ENCODE results near the gene SNCA.
A peak's percentile ranks its signal among the peaks of the same experiment; 100 is the strongest.

Gene SNCA

GRCh38 chr4:89836897-89837384 lies at the start of gene SNCA:
TSS of gene SNCA (minus strand) at chr4:89837161. CDS start at chr4:89835667, 1,494 bp downstream.
- DNase-seq (ENCODE audit: low spot score): no peak

- no peak for DNase-seq (ENCODE audit: low spot score)
These were observed 42.3 kb upstream of the SNCA start for GRCh38 chr4:89879215-89879614.

- no peak for DNase-seq (ENCODE audit: low spot score)
These were observed 41.6 kb upstream of the SNCA start for GRCh38 chr4:89878611-89879010.

- DNase-seq (ENCODE audit: low spot score): no peak
These were observed 39.6 kb upstream of the SNCA start for GRCh38 chr4:89876548-89876947.

- DNase-seq (ENCODE audit: low spot score): no peak
These were observed 34.2 kb upstream of the SNCA start for GRCh38 chr4:89871211-89871610.

- DNase-seq (ENCODE audit: low spot score): peak; percentile 18
These were observed 32.1 kb upstream of the SNCA start for GRCh38 chr4:89868999-89869589.

GRCh38 chr4:89868276-89868675 lies 31.3 kb upstream of the SNCA start:
- DNase-seq (ENCODE audit: low spot score): no peak

GRCh38 chr4:89863533-89863932 lies 26.6 kb upstream of the SNCA start:
- DNase-seq (ENCODE audit: low spot score): no peak

GRCh38 chr4:89860971-89861370 lies 24.0 kb upstream of the SNCA start:
- DNase-seq (ENCODE audit: low spot score): no peak

GRCh38 chr4:89855236-89855635 lies 18.3 kb upstream of the SNCA start:
- DNase-seq (ENCODE audit: low spot score): no peak

GRCh38 chr4:89847571-89848325 lies 10.8 kb upstream of the SNCA start:
- DNase-seq (ENCODE audit: low spot score): no peak

- DNase-seq (ENCODE audit: low spot score): no peak
These were observed 2.6 kb upstream of the SNCA start for GRCh38 chr4:89839558-89839957.

GRCh38 chr4:89837993-89838390 lies 1.0 kb upstream of the SNCA start:
- no peak for DNase-seq (ENCODE audit: low spot score)

- DNase-seq (ENCODE audit: low spot score): no peak
These were observed 528 bp upstream of the SNCA start for GRCh38 chr4:89837385-89837992.

GRCh38 chr4:89836031-89836745 lies 773 bp downstream of the SNCA start:
- DNase-seq (ENCODE audit: low spot score): no peak

GRCh38 chr4:89835413-89835812 lies 1.5 kb downstream of the SNCA start:
- no peak for DNase-seq (ENCODE audit: low spot score)

GRCh38 chr4:89834486-89835209 lies 2.3 kb downstream of the SNCA start:
- no peak for DNase-seq (ENCODE audit: low spot score)

- DNase-seq (ENCODE audit: low spot score): no peak
These were observed 7.4 kb downstream of the SNCA start for GRCh38 chr4:89829470-89830138.

- no peak for DNase-seq (ENCODE audit: low spot score)
These were observed 13.5 kb downstream of the SNCA start for GRCh38 chr4:89823416-89823815.

GRCh38 chr4:89821612-89822011 lies 15.3 kb downstream of the SNCA start:
- DNase-seq (ENCODE audit: low spot score): no peak

GRCh38 chr4:89820010-89820409 lies 17.0 kb downstream of the SNCA start:
- no peak for DNase-seq (ENCODE audit: low spot score)
